HG03439 (cell line): ENCODE data around the gene CYLC2.

Experiments used
- ATAC-seq: cut with Tn5 transposase; IDR thresholded peaks from one replicate; pipeline ENCODE4 v1.9.1; 2021; ENCODE audit warnings: mild to moderate bottlenecking, moderate library complexity; ENCODE audit not compliant: unreplicated experiment

Gene CYLC2

GRCh38 chr9:102995033-102995432, at the start of gene CYLC2:
CYLC2 (plus strand) TSS chr9:102995333; CDS start chr9:102995381, 48 bp downstream.
- ATAC-seq, result no peak

- ATAC-seq, result no peak
Measured at GRCh38 chr9:102950346-102950745, 44.8 kb upstream of the CYLC2 start.

GRCh38 chr9:102966999-102967398, 28.1 kb upstream of the CYLC2 start:
- ATAC-seq, result no peak

GRCh38 chr9:102967979-102968378, 27.2 kb upstream of the CYLC2 start:
- ATAC-seq, result no peak

- ATAC-seq, result no peak
Measured at GRCh38 chr9:102972780-102973179, 22.4 kb upstream of the CYLC2 start.

- no peak for ATAC-seq
Measured at GRCh38 chr9:102974530-102974929, 20.6 kb upstream of the CYLC2 start.

- no peak for ATAC-seq
Measured at GRCh38 chr9:102975251-102975650, 19.9 kb upstream of the CYLC2 start.

GRCh38 chr9:102985162-102985895, 9.8 kb upstream of the CYLC2 start:
- ATAC-seq, result no peak

GRCh38 chr9:102986425-102986824, 8.7 kb upstream of the CYLC2 start:
- no peak for ATAC-seq

- ATAC-seq, result no peak
Measured at GRCh38 chr9:103003689-103004088, 8.6 kb downstream of the CYLC2 start.

- ATAC-seq, result no peak
Measured at GRCh38 chr9:103014242-103014641, 19.1 kb downstream of the CYLC2 start.

GRCh38 chr9:103025796-103026195, 30.7 kb downstream of the CYLC2 start:
- no peak for ATAC-seq

GRCh38 chr9:103037508-103038477, 42.7 kb downstream of the CYLC2 start:
- no peak for ATAC-seq

GRCh38 chr9:103041961-103042360, 46.8 kb downstream of the CYLC2 start:
- no peak for ATAC-seq
